ENCODE data around the gene CA7.
"Not testable (repeated sequence)": the region's sequence is repeated elsewhere in the genome, so short reads cannot be mapped to it uniquely, and the experiment has no call there.

The CA7 gene

DNA sequence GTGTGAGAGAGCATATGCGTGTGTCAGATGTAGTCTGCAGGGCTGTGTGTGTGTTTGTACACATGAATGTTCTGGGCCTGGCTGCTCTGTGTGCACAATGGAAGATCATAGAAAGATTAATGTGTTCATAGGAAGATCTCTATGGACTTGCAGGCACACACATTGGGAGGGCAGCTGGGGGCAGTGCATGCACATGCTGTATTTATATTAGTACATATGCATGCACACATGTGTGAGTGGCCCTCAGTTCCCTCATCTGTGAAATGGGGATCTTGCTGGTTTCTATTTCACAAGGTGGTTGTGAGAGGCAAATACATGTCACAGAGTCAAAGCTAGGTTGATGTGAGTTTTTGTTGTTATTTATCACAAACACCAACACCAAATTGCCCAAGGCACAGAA is 2.1 kb downstream of the CA7 start:
- no peak for DNase-seq

DNA sequence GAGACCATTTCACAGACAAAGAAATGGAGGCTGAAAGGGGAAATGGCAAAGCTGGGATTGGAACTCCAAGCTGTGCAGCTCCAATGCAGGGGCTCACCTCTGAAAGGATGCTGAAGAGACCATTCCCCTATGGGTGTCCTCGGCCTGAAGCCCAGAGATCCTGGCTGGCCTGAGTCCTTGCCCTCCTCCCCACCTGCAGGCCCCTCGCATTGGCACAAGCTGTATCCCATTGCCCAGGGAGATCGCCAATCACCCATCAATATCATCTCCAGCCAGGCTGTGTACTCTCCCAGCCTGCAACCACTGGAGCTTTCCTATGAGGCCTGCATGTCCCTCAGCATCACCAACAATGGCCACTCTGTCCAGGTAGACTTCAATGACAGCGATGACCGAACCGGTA is 2.6 kb downstream of the CA7 start:
- DNase-seq, result no peak

DNA sequence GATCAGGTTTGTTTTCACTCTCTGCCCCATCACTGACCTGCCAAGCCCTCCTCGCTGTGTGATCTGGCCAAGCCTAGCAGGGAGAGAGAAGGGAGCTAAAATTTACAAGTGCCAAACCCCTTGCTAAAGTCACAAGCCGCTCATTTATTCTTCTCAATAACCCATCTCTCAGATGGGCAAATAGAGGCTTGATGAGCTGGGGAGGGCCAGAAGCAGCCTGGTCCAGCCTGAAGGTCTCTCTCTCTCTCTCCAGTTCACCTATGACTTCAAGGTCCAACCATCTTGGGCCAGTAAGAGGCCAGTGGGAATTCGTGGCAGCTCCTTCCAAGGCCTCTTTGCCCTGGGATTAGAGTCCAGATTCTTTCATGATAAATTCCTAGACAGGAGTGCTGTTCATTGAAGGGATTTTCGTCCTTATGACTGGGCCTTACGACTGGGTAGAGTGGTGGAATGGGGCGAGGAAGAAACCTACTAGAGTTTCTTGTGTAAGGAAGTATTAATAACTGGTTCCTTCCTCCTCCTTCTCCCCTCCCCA is 3.4 kb downstream of the CA7 start:
- no peak for DNase-seq

DNA sequence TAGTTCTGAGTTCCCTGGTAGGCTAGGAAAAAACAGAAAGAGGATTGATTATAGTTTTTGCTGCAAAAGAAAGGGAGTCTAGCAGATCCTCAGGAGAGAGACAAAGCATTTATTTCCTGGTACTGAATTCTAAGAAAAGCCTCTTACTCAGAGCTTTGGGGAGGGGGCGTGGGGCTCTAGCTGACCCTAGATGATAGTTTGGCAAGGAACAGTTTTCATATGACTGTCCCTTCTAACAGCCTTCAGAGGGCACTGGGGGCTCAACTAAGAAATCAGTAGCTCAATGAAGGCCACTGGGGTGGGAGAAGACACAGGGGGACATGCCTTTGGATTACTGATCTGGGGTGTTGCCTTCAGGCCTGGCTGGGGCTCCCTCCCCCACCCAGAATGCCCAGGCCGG is 4.0 kb downstream of the CA7 start:
- no peak for DNase-seq

- DNase-seq, result no peak
Observed at GRCh38 chr16:66849021-66849420, 4.8 kb downstream of the CA7 start.

DNA sequence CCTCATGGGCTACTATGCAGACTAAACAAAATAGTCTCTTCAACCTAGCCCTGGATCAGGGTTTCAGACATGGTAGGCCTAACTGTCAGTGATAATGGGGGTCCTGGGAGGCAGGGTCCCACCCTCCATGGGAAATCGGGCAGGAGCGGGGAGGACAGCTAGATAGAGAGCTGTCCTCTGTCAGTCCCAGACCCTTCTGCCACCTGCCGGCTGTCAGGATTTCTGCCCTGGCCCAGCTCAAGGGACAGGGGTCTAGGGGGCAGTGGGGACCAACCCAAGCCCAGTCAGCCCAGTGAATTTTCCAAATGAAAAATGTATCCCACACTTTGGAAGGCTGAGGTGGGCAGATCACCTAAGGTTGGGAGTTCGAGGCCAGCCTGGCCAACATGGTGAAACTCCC is 5.3 kb downstream of the CA7 start:
- DNase-seq, result no peak

DNA sequence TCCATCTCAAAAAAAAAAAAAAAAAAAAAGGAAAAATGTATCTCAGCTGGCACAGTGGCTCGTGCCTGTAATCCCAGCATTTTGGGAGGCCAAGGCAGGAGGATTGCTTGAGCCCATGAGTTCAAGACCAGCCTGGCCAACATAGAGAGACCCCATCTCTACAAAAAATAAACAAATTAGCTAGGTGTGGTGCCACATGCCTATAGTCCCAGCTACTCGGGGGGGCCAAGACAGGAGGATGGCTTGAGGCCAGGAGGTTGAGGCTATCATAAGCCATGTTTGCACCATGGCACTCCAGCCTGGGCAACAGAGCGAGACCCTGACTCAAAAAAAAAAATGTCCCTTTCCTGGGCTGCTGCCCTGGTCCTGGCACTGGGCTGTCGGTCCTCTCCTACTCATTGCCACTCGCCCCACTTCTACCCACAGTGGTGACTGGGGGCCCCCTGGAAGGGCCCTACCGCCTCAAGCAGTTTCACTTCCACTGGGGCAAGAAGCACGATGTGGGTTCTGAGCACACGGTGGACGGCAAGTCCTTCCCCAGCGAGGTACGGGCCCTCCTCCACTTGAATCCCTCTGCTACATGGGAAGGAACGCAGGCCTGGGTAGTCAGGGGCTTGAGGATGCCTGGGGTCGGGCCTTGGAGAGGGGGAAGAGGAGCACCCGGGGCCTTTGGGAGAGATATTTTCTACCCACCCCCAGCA is 6.1 kb downstream of the CA7 start:
- no peak for DNase-seq

DNA sequence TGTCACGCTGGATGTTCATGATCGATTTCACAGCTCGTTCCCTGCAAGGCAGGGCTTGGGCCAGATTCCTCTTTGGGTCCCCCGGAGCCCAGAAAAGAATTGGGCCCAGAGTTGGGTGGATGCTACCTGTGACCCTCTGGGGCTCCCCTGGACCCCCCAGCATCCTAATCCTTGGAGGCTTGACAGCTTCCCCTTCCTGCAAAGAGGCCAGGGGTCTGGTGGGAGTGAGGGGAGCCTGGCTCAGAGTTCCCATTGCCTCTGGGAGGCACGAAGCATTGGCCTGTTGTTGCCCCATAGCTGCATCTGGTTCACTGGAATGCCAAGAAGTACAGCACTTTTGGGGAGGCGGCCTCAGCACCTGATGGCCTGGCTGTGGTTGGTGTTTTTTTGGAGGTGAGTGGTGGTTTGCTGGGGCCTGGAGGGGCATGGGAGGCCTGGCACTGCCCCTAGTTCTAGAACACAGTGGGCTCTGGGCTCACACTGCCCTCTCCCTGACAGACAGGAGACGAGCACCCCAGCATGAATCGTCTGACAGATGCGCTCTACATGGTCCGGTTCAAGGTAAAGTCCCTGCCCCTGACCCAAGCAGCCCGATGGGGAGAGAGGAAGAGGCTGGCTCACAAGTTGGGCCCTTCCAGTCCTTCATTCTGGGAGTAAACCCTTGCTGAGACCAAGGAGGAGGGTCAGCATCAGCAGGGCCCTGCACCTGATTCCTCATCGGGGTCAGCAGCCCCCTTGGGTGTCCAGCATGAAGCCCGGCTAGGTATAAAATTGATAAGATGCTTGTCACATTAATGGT is 7.2 kb downstream of the CA7 start:
- DNase-seq, result no peak

- DNase-seq, result no peak
Observed at GRCh38 chr16:66853261-66854139, 9.3 kb downstream of the CA7 start.

DNA sequence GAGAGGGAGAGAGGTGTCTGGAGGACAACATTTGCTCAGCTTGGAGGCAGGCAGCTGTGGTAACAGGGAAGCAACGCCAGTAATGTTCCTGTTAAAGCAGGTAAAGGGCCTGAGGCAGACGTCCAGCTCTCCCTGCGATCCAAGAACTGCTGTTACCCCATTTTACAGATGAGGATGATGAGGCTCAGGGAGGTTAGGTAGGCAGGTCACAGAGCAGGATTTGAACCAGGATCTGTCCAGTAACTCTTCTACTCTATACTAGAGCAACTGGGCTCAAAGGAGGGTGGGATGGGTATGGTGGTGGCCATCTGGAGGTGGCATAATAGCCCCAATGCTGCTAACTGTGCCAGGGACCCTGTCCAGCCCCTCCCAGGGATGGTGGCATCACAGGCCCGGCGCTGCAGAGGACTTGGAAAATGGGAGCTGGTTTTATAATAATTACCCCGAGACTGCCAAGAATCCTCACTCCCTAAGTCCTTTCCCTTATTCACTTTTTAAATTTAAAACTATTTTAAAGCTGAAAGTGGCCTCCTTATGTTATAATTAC is 12.0 kb downstream of the CA7 start:
- no peak for DNase-seq

GRCh38 chr16:66856801-66857200 is 12.6 kb downstream of the CA7 start:
- no peak for DNase-seq

- DNase-seq, result no peak
Observed at GRCh38 chr16:66857437-66857836, 13.2 kb downstream of the CA7 start.

DNA sequence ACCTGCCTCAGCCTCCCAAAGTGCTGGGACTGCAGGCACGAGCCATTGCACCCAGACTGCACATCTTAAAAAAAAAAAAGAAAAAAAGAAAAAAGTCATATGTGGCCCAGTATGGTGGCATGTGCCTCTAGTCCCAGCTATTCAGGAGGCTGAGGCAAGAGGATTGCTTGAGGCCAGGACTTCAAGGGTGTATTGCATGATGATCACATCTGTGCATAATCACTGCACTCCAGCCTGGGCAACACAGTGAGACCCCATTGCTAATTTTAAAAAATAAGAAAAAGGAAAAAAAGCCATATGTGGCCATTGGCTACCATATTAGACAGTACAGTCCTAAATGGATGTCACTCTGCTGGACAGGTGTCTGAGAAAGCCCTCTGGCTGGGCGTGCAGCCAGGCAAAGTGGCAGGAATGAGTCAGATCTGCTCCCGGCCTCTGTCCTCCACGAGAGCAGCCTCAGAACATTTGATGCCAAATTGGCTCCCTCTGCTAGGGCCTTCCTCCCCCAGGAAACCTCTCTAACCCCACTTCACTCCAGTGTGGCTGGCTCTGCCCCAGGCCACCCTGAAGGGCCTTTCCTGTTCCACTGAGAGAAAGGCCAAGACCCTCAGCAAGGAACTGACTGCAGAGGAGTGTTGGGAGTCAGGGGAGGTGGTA is 14.7 kb downstream of the CA7 start:
- peak in 3 of 58 donors; percentile 12 to 29 (median 13) for DNase-seq

DNA sequence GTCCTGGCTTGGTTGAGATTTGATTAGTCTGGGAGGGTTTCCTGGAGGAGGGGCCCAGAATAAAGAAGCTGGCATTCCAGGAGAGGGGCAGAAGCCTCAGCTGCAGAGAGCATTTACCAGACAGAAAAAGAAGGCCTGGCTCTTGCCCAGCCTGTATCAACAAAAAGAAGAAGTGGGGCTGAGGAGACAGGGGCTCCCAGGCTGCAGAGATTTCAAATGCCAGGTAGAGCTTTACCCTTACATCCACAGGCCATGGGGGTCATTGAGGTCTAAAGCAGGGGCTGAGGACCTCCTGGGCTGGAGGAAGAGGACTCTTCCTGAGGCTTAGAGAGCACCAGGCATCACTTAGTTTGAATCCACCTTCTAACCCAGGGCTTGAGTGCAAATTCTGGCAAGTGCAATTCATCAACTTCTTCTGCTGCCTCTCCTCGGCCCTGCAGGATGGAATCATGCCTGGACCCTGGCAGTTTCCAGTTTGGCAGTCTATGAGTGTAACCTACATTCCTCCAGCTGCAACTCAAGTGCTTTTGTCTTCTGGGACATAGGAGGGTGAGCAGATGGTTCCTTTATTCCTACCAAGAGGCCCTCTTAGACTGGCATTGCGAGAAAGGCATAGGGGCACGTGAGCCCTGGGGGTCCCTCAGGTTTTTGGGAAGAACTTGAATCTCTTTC is 15.3 kb downstream of the CA7 start:
- DNase-seq, result no peak

- DNase-seq, result no peak
Observed at GRCh38 chr16:66862023-66862520, 17.9 kb downstream of the CA7 start.

DNA sequence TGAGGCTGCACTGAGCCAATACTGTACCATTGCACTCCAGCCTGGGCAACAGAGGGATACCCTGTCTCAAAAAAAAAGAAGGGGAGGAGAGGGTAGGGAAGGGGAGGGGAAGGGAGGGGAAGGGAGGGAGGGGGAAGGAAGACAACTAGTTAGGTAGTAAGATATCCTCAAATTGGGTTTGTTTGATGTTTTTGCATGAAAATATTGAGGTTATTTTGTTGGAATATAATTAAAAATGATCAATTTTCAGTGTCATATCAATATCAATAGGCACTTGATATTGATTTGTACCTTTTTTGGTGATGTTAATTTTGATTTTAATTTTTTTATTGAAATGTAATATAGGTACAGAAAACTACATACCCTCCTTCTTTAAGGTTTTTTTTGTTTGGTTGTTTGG is 19.5 kb downstream of the CA7 start:
- DNase-seq, result no peak

DNA sequence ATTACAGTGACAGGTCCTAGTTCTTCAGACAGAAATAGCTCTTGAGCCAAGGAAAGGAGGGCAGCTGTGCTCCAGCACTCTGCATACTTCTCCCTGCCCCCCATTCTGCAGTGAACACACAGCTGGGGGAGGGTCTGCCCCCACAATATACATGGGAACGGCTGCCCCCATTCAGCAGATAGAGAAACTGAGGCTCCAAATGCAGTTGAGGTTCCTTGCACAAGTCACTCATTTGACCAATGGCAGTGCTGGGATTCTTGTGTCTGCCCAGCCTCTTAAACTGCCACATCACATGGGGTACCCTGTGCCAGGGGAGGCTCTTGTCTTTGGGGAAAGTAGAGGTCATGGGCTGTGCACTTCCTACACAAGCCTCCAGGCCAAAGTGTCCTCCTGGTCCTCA is 25.2 kb downstream of the CA7 start:
- DNase-seq, result no peak

DNA sequence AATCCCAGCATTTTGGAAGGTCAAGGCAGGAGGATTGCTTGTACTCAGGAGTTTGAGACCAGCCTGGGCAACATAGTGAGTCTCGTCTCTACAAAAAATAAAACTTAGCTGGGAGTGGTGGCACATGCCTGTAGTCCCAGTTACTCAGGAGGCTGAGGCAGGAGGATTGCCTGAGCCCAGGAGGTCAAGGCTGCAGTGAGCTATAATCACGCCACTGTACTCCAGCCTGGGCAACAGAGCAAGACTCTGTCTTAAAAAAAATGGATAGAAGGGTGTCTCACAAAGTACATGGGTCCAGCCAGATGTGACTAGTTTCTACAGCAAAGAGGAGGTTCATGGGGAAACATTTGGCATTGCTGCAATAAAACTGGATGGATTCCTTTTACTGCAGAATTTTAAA is 27.1 kb downstream of the CA7 start:
- DNase-seq, result not testable (repeated sequence)

DNA sequence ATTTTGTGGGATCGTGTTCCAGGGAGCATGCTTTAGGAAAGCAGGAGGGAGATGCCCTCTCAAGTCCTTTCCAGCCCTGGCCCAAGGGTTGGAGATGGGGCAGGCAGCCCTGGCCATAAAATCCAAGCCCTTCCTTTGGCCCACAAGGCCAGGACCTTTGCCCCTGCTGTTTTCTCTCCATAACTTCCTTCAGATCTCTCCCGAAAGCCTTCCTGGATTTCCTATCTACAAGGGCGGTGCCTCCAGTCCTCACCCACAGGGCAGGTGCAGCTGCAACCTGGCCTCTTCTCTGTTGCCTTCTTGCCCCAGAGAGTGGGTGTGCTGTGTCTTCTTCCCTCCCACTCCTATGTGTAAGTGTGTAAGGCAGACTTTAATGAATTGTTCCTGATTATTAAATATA is 27.6 kb downstream of the CA7 start:
- DNase-seq, result no peak

- no peak for DNase-seq
Observed at GRCh38 chr16:66872559-66872942, 28.3 kb downstream of the CA7 start.
